Measurements from ENCODE around the gene AGTRAP.

DNA sequence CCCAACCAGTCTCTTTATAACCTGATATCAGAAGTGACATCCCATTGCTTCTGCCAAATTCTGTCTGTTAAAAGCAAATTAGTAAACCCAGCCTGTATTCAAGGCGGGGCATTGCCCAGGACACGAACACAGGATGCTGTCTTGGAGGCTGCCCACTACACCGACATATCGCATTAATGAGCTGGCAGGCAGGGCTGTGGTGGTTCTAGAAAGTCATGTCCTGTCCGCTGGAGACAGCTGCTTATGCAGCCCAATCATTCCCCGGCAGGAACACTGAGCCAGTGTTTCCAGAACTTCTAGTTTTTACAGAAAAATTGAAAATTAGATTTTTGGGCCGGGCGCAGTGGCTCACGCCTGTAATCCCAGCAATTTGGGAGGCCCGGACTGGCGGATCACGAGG is 45.4 kb downstream of the AGTRAP start:
- TF ChIP-seq, protein P1, sequence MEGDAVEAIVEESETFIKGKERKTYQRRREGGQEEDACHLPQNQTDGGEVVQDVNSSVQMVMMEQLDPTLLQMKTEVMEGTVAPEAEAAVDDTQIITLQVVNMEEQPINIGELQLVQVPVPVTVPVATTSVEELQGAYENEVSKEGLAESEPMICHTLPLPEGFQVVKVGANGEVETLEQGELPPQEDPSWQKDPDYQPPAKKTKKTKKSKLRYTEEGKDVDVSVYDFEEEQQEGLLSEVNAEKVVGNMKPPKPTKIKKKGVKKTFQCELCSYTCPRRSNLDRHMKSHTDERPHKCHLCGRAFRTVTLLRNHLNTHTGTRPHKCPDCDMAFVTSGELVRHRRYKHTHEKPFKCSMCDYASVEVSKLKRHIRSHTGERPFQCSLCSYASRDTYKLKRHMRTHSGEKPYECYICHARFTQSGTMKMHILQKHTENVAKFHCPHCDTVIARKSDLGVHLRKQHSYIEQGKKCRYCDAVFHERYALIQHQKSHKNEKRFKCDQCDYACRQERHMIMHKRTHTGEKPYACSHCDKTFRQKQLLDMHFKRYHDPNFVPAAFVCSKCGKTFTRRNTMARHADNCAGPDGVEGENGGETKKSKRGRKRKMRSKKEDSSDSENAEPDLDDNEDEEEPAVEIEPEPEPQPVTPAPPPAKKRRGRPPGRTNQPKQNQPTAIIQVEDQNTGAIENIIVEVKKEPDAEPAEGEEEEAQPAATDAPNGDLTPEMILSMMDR (IDR thresholded peaks at IDR 0.05), result no peak
- TF ChIP-seq POLR2A (IDR thresholded peaks at IDR 0.05), result no peak

All from lower leg skin (tissue), 3 donors.